PFSK-1 (cell line): Measurements from ENCODE around the gene CCDC200.

ENCODE experiments used
- POLR2AphosphoS5 ChIP-seq: IDR thresholded peaks from 2 replicates; pipeline ENCODE4 v1.6.1; 2012; ENCODE audit warnings: low read depth, mild to moderate bottlenecking, control low read depth, low read length, moderate library complexity
- TAF1 ChIP-seq: IDR thresholded peaks from 2 replicates; pipeline ENCODE4 v1.6.1; 2012; ENCODE audit warnings: low read length, control low read depth, borderline replicate concordance; ENCODE audit not compliant: insufficient read depth
- TF ChIP-seq, protein P1 (sequence below), 2 experiments: IDR thresholded peaks; 2 replicates each; pipeline versions ENCODE4 v1.6.1 to v1.8.0; 2011 to 2012; ENCODE audit warnings: low read depth in 2 of 2, low read length in 2 of 2, control low read depth in 1 of 2, inconsistent platforms in 1 of 2, mild to moderate bottlenecking in 1 of 2, moderate library complexity in 1 of 2; ENCODE audit not compliant: insufficient read depth in 1 of 2

DNA sequence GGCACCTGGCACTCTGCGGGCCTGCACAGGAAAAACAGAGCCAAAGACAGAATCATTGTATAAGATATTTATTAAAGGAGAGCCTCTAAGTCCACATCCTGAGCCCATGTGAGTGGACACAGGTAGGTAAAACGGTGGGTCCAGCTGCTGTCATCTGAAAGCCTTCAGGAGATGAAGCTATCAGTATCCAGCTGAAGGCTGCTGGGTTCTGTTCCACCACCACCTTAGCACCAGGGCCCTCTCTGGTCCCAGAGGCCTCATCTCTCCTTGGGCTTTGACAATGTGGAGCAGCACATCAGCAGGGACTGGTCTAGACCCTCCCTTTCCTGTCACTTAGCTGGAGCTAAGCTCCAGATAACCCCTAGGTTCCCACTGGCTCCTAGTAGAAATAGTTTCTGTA lies 9.4 kb downstream of the CCDC200 start:
- TF ChIP-seq, protein P1, sequence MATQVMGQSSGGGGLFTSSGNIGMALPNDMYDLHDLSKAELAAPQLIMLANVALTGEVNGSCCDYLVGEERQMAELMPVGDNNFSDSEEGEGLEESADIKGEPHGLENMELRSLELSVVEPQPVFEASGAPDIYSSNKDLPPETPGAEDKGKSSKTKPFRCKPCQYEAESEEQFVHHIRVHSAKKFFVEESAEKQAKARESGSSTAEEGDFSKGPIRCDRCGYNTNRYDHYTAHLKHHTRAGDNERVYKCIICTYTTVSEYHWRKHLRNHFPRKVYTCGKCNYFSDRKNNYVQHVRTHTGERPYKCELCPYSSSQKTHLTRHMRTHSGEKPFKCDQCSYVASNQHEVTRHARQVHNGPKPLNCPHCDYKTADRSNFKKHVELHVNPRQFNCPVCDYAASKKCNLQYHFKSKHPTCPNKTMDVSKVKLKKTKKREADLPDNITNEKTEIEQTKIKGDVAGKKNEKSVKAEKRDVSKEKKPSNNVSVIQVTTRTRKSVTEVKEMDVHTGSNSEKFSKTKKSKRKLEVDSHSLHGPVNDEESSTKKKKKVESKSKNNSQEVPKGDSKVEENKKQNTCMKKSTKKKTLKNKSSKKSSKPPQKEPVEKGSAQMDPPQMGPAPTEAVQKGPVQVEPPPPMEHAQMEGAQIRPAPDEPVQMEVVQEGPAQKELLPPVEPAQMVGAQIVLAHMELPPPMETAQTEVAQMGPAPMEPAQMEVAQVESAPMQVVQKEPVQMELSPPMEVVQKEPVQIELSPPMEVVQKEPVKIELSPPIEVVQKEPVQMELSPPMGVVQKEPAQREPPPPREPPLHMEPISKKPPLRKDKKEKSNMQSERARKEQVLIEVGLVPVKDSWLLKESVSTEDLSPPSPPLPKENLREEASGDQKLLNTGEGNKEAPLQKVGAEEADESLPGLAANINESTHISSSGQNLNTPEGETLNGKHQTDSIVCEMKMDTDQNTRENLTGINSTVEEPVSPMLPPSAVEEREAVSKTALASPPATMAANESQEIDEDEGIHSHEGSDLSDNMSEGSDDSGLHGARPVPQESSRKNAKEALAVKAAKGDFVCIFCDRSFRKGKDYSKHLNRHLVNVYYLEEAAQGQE (IDR thresholded peaks at IDR 0.05; ENCODE audit: insufficient read depth in 1 of 2, low read depth in 2 of 2, low read length in 2 of 2), result no peak
- TF ChIP-seq TAF1, result no peak
- TF ChIP-seq POLR2AphosphoS5, result no peak
